Thyroid gland (tissue), 4 donors: ENCODE results near the gene AIF1L. TPM values are rescaled to one million over a fixed set of nuclear protein-coding genes. Genes with fewer than 3 reads are reported as not detected.
A peak's percentile ranks its signal among the peaks of the same experiment; 100 is the strongest.

Experiments used
- DNase-seq, 2 donors: peaks; one replicate each; pipeline ENCODE4 v3.0.0-alpha.2; 2019
- H3K27ac ChIP-seq, 3 donors: fragments of 200-600 bp; sonication (generic); 1 replicate in 2 of 3; 2 replicates in 1 of 3; pipeline ENCODE4 v1.5.1; 2016 to 2019; ENCODE audit warnings: mild to moderate bottlenecking in 1 of 3, moderate library complexity in 1 of 3
- H3K27me3 ChIP-seq: fragments of 200-600 bp; sonication (generic); one replicate; pipeline ENCODE4 v1.5.1; 2019
- H3K36me3 ChIP-seq, 2 donors: fragments of 200-600 bp; sonication (generic); one replicate each; pipeline ENCODE4 v1.5.1; 2016 to 2019
- H3K4me1 ChIP-seq, 2 donors: fragments of 200-600 bp; sonication (generic); one replicate each; pipeline ENCODE4 v1.5.1; 2017 to 2019
- H3K4me3 ChIP-seq, 3 donors: fragments of 200-600 bp; sonication (generic); replicated peaks in 1 of 3; 1 replicate in 2 of 3; 2 replicates in 1 of 3; pipeline ENCODE4 v1.5.1; 2016; ENCODE audit warnings: mild to moderate bottlenecking in 1 of 3
- H3K9me3 ChIP-seq: fragments of 200-600 bp; sonication (generic); one replicate; pipeline ENCODE4 v1.5.1; 2017
- CTCF ChIP-seq, 6 experiments: fragments of 200-600 bp in 3 of 6; fragments of 450-650 bp in 3 of 6; sonication (generic) in 3 of 6; IDR thresholded peaks; one replicate each; pipeline ENCODE4 v1.5.1; 2016 to 2019; ENCODE audit warnings: antibody characterized with exemption in 6 of 6, mild to moderate bottlenecking in 2 of 6, inconsistent platforms in 1 of 6, moderate library complexity in 1 of 6
- POLR2A ChIP-seq, 2 donors: fragments of 450-650 bp; IDR thresholded peaks; one replicate each; pipeline ENCODE4 v1.6.1; 2017; ENCODE audit warnings: antibody characterized with exemption in 2 of 2, mild to moderate bottlenecking in 2 of 2, moderate library complexity in 1 of 2
- WGBS, 2 donors: methylation state at CpG; one replicate each; pipeline ENCODE4 v1.1.5; 2017; 5-methylcytosine and 5-hydroxymethylcytosine counted together
- intact Hi-C: fragments of 100-400 bp; cut with DNase I; formaldehyde crosslinking; loops from one replicate; pipeline ENCODE4 v1.15.1; 2023
- total RNA-seq, 4 donors: library from RNA; depleted of rRNA; stranded (reverse); fragments of >200 nt; gene quantifications; one replicate each; pipeline ENCODE4 v1.2.3, GENCODE V29; 2016

The AIF1L gene
- total RNA-seq, 4 donors from 2014 or later = 43.0 to 114 (median 87.9) TPM

- no peak overlapping the region for H3K4me3 ChIP-seq
- peaks cover 3 to 12% of the 10 kb centered on the region in 2 donors for H3K4me1 ChIP-seq
- H3K27me3 ChIP-seq = no peaks in the 10 kb centered on the region
- H3K36me3 ChIP-seq = no peaks in the 10 kb centered on the region
- intact Hi-C loops = no loop called here
- WGBS, 2 donors = 31 to 38% methylated on average over 8 of the region's 8 CpGs
- H3K27ac ChIP-seq = peak overlapping the region in 1 of 3 donors; percentile 1
- no peaks in the 10 kb centered on the region for H3K9me3 ChIP-seq
- TF ChIP-seq CTCF (IDR thresholded peaks at IDR 0.05) (no peak), POLR2A (IDR thresholded peaks at IDR 0.05) (no peak)
- DNase-seq = peak; percentile 53 to 69
Measured at GRCh38 chr9:131084661-131085369, 11.5 kb upstream of the AIF1L start.

GRCh38 chr9:131085370-131086122 is 10.8 kb upstream of the AIF1L start:
- Histone ChIP-seq H3K4me3 (no peak overlapping the region), H3K27me3 (no peaks in the 10 kb centered on the region), H3K4me1 (peaks cover 3 to 12% of the 10 kb centered on the region in 2 donors), H3K9me3 (no peaks in the 10 kb centered on the region), H3K36me3 (no peaks in the 10 kb centered on the region), H3K27ac (peak overlapping the region in 2 of 3 donors; percentile 38 to 51)
- intact Hi-C loops = no loop called here
- DNase-seq = peak; percentile 81 to 88
- WGBS, 2 donors = 55 to 61% methylated on average over 16 to 23 of the region's 23 CpGs
- no peak for TF ChIP-seq POLR2A (IDR thresholded peaks at IDR 0.05)
- TF ChIP-seq CTCF (IDR thresholded peaks at IDR 0.05) = no peak

- no peak overlapping the region for H3K4me3 ChIP-seq
- no peaks in the 10 kb centered on the region for H3K27me3 ChIP-seq
- H3K27ac ChIP-seq = no peak overlapping the region
- H3K36me3 ChIP-seq = no peaks in the 10 kb centered on the region
- WGBS, 2 donors = 77% methylated on average over 12 to 19 of the region's 19 CpGs
- TF ChIP-seq CTCF (IDR thresholded peaks at IDR 0.05) = no peak
- no peak for TF ChIP-seq POLR2A (IDR thresholded peaks at IDR 0.05)
- H3K4me1 ChIP-seq = peaks cover 3 to 12% of the 10 kb centered on the region in 2 donors
- peak; percentile 43 to 73 for DNase-seq
- intact Hi-C loops = no loop called here
- H3K9me3 ChIP-seq = no peaks in the 10 kb centered on the region
Measured at GRCh38 chr9:131087354-131087893, 8.9 kb upstream of the AIF1L start.

GRCh38 chr9:131090025-131090787 is 6.1 kb upstream of the AIF1L start:
- H3K9me3 ChIP-seq = no peaks in the 10 kb centered on the region
- no peaks in the 10 kb centered on the region for H3K27me3 ChIP-seq
- TF ChIP-seq POLR2A (IDR thresholded peaks at IDR 0.05) (no peak), CTCF (IDR thresholded peaks at IDR 0.05) (no peak)
- 94 to 95% methylated on average over 11 of the region's 13 CpGs for WGBS, 2 donors
- peaks cover 3 to 5% of the 10 kb centered on the region in 2 donors for H3K4me1 ChIP-seq
- intact Hi-C loops = no loop called here
- no peak for DNase-seq
- no peaks in the 10 kb centered on the region for H3K36me3 ChIP-seq
- H3K27ac ChIP-seq = no peak overlapping the region
- no peak overlapping the region for H3K4me3 ChIP-seq
